Measurements from ENCODE around the gene RBM28.

Gene RBM28

DNA sequence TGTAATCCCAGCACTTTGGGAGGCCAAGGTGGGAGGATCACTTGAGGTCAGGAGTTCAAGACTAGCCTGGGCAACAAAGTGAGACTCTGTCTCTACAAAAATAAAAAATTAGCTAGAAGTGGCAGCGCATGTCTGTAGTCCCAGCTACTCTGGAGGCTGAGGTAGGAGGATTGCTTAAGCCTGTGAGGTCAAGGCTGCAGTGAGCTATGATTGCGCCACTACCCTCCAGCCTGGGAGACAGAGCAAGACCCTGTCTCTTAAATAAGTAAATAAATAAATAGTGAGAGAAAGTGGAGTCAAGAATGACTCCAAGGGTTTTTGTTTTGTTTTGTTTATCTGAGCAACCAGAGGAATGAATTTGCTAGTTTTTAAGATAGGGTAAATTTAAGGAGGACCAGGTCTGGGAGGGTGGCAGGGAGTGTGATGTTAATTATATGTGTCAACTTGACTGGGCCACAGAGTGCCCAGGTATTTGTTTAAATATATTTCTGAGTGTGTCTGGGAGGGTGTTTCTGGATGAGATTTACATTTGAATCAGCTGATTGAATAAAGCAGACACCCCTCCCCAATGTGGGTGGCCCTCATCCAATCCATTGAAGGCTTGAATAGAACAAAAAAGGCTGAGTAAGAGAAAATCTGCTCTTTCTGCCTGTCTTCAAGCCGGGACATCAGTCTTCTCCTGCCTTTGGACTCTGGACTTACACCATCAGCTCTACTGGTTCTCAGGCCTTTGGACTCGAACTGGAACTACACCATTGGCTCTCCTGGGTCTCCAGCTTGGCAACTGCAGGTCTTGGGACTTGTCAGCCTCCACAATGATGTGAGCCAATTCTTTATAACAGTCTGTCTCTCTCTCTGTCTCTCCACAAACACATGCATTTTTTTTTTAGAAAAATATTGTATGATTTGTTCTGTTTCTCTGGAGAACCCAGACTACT, 42.5 kb upstream of the RBM28 start:
- TF ChIP-seq, protein P1, sequence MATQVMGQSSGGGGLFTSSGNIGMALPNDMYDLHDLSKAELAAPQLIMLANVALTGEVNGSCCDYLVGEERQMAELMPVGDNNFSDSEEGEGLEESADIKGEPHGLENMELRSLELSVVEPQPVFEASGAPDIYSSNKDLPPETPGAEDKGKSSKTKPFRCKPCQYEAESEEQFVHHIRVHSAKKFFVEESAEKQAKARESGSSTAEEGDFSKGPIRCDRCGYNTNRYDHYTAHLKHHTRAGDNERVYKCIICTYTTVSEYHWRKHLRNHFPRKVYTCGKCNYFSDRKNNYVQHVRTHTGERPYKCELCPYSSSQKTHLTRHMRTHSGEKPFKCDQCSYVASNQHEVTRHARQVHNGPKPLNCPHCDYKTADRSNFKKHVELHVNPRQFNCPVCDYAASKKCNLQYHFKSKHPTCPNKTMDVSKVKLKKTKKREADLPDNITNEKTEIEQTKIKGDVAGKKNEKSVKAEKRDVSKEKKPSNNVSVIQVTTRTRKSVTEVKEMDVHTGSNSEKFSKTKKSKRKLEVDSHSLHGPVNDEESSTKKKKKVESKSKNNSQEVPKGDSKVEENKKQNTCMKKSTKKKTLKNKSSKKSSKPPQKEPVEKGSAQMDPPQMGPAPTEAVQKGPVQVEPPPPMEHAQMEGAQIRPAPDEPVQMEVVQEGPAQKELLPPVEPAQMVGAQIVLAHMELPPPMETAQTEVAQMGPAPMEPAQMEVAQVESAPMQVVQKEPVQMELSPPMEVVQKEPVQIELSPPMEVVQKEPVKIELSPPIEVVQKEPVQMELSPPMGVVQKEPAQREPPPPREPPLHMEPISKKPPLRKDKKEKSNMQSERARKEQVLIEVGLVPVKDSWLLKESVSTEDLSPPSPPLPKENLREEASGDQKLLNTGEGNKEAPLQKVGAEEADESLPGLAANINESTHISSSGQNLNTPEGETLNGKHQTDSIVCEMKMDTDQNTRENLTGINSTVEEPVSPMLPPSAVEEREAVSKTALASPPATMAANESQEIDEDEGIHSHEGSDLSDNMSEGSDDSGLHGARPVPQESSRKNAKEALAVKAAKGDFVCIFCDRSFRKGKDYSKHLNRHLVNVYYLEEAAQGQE (IDR thresholded peaks at IDR 0.05; ENCODE audit: insufficient read depth in 1 of 2, low read depth in 2 of 2, low read length in 2 of 2), result no peak
- TF ChIP-seq TAF1 (IDR thresholded peaks at IDR 0.05; ENCODE audit: borderline replicate concordance, insufficient read depth, low read length) (no peak), POLR2AphosphoS5 (IDR thresholded peaks at IDR 0.05; ENCODE audit: low read depth, low read length) (no peak), SIN3A (IDR thresholded peaks at IDR 0.05; ENCODE audit: borderline replicate concordance, insufficient read depth, low read length) (no peak), FOXP2 (optimal IDR thresholded peaks at IDR 0.05; ENCODE audit: borderline replicate concordance, extremely low read depth, extremely low read length, insufficient read depth) (no peak)

DNA sequence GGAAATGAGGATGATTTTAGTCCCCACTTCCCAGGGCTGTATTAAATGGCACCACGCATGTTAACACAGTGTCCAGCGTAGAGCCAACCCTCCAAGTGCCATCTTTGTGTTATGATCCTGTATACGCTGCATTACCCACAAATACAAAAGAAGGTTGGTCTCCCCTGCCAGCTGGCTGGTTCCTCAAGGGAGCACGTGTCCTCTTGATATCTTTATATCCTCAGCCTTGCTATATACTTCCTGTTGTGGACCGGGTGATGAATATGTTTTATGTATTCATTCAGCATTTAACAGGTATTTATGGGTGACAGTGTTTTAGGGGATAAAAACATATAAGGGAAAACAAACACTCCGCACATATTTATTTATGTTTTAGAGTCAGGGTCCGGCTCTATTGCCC, 41.0 kb upstream of the RBM28 start:
- TF ChIP-seq TAF1 (IDR thresholded peaks at IDR 0.05; ENCODE audit: borderline replicate concordance, insufficient read depth, low read length), result no peak
- TF ChIP-seq POLR2AphosphoS5 (IDR thresholded peaks at IDR 0.05; ENCODE audit: low read depth, low read length), result no peak
- TF ChIP-seq, protein P1 (IDR thresholded peaks at IDR 0.05; ENCODE audit: insufficient read depth in 1 of 2, low read depth in 2 of 2, low read length in 2 of 2), result no peak
- no peak for TF ChIP-seq FOXP2 (optimal IDR thresholded peaks at IDR 0.05; ENCODE audit: borderline replicate concordance, extremely low read depth, extremely low read length, insufficient read depth)
- TF ChIP-seq SIN3A (IDR thresholded peaks at IDR 0.05; ENCODE audit: borderline replicate concordance, insufficient read depth, low read length), result no peak

DNA sequence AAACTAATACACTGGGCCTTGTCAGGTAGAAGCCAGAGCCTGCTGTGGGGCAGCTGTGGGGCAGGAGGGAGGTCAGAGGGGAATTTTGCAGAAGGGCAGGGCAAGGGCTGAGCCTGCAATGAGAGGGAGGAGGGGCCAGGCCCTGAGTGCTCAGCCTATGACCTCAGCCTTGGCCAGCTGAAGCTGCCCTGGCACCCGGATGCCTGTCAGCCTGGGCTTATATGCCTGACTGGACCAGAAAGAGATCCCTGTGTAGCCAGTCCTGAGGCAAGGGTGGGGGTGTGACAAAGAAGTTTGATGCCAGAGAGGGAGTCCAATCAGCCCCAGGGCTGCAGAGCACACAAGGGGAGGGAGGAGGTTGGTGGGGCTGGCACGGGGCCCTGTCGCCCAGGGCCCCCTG, 40.1 kb upstream of the RBM28 start:
- TF ChIP-seq, protein P1 (IDR thresholded peaks at IDR 0.05; ENCODE audit: insufficient read depth in 1 of 2, low read depth in 2 of 2, low read length in 2 of 2), result no peak
- TF ChIP-seq POLR2AphosphoS5 (IDR thresholded peaks at IDR 0.05; ENCODE audit: low read depth, low read length) (no peak), SIN3A (IDR thresholded peaks at IDR 0.05; ENCODE audit: borderline replicate concordance, insufficient read depth, low read length) (no peak), FOXP2 (optimal IDR thresholded peaks at IDR 0.05; ENCODE audit: borderline replicate concordance, extremely low read depth, extremely low read length, insufficient read depth) (no peak), TAF1 (IDR thresholded peaks at IDR 0.05; ENCODE audit: borderline replicate concordance, insufficient read depth, low read length) (no peak)

DNA sequence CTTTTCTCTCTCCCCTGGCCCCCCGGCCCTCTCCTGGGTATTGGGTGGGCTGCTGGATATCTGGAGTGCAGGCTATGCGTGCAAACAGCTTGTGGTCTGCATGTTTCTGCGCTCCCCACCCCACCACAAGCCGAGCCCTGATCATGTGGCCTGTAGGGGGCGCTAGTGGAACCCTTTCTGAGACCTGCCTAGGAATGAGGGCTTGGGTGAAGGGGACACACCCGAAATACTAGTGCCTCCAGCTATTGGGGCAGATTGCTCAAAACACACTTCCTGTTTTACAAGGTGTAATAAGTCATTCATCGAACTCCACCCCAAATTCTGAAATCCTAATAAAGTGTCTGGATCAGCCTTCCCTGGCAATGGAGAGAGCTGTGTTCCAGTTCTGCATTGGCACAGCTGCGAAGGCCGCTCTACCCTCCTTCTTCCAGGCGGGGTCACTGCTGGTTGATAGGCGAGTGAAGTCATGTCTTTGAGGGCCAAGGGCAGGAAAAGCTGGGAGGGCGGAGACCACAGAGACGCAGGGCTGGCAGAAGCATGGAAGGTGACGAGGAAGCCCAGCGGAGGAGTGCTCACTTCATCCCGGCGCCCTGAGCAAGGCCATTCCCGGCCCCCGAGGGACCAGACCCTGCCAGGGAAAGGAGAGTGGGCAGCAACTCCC, 37.6 kb upstream of the RBM28 start:
- no peak for TF ChIP-seq FOXP2 (optimal IDR thresholded peaks at IDR 0.05; ENCODE audit: borderline replicate concordance, extremely low read depth, extremely low read length, insufficient read depth)

DNA sequence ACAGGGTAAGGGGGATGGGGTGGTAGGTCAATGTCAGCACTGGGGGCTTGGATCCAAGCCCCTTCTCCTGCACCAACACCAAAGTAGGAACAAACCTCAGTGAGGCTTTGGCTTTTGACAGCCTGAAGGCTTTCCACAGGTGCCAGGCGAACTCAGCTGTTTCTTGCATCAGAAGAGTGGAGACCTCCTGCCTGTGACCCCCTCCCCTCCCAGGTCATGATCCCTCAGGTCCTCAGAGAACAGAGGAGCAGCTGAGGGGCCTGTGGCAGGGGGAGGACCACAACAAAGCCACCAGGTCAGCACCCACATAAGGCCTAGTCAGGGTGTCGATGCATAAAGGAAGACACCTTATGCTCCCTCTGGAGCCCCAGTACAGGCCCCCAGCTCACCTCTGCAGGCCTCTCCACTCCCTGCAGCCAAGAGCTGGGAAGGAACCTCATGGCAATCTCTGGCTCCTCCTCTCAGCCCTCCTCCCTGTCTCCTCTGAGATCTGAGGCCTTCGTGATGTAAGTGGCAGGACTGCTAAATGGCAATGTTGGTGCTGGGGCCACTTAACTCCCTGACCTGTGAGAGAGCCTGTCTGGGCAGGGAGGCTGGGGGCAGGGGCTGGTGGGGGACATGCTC, 36.9 kb upstream of the RBM28 start:
- TF ChIP-seq TAF1 (IDR thresholded peaks at IDR 0.05; ENCODE audit: borderline replicate concordance, insufficient read depth, low read length) (no peak), FOXP2 (optimal IDR thresholded peaks at IDR 0.05; ENCODE audit: borderline replicate concordance, extremely low read depth, extremely low read length, insufficient read depth) (no peak), POLR2AphosphoS5 (IDR thresholded peaks at IDR 0.05; ENCODE audit: low read depth, low read length) (no peak), SIN3A (IDR thresholded peaks at IDR 0.05; ENCODE audit: borderline replicate concordance, insufficient read depth, low read length) (no peak)
- TF ChIP-seq, protein P1 (IDR thresholded peaks at IDR 0.05; ENCODE audit: insufficient read depth in 1 of 2, low read depth in 2 of 2, low read length in 2 of 2), result no peak
